Osteoblast (primary cell): ENCODE measurements around the gene CTNNAL1. TPM values are rescaled to one million over a fixed set of nuclear protein-coding genes. Genes with fewer than 3 reads are reported as not detected.
A peak's percentile ranks its signal among the peaks of the same experiment; 100 is the strongest.

ENCODE experiments used
- DNase-seq: peaks from one replicate; pipeline ENCODE4 v3.0.0; 2011; ENCODE audit warnings: low spot score, mixed read lengths; ENCODE audit not compliant: insufficient read length; ENCODE audit errors: missing footprints
- H2AFZ ChIP-seq: 2 replicates; pipeline ENCODE4 v1.6.0; 2011; ENCODE audit warnings: mild to moderate bottlenecking, low read length
- H3K27ac ChIP-seq: 2 replicates; pipeline ENCODE4 v1.5.1; 2011; ENCODE audit warnings: mild to moderate bottlenecking, low read depth, low read length, moderate library complexity
- H3K27me3 ChIP-seq: 2 replicates; pipeline ENCODE4 v1.6.0; 2012; ENCODE audit warnings: mild to moderate bottlenecking, control low read depth, inconsistent platforms, low read length, moderate library complexity; ENCODE audit not compliant: insufficient read depth
- H3K36me3 ChIP-seq: 2 replicates; pipeline ENCODE4 v1.5.1; 2011; ENCODE audit warnings: mild to moderate bottlenecking, low read length, control low read depth, moderate library complexity; ENCODE audit not compliant: insufficient read depth
- H3K4me1 ChIP-seq: 2 replicates; pipeline ENCODE4 v1.5.1; 2011; ENCODE audit warnings: mild to moderate bottlenecking, low read length, control low read depth, moderate library complexity; ENCODE audit not compliant: insufficient read depth
- H3K4me2 ChIP-seq: 2 replicates; pipeline ENCODE4 v1.6.0; 2011; ENCODE audit warnings: mild to moderate bottlenecking, low read length; ENCODE audit not compliant: insufficient read depth
- H3K4me3 ChIP-seq: fragments of 200-600 bp; sonication (generic); 3 replicates; pipeline ENCODE4 v1.5.1; 2012; ENCODE audit warnings: mild to moderate bottlenecking, low read length, inconsistent platforms; ENCODE audit not compliant: insufficient read depth
- H3K79me2 ChIP-seq: 2 replicates; pipeline ENCODE4 v1.6.0; 2012; ENCODE audit warnings: mild to moderate bottlenecking, low read length, control low read depth, inconsistent platforms; ENCODE audit not compliant: insufficient read depth
- H3K9me3 ChIP-seq: 2 replicates; pipeline ENCODE4 v1.5.1; 2011; ENCODE audit warnings: low read depth, low read length, control low read depth
- H4K20me1 ChIP-seq: 2 replicates; pipeline ENCODE4 v1.6.0; 2012; ENCODE audit warnings: mild to moderate bottlenecking, low read length, control low read depth; ENCODE audit not compliant: insufficient read depth
- CTCF ChIP-seq: IDR thresholded peaks from 2 replicates; pipeline ENCODE4 v1.5.1; 2011; ENCODE audit warnings: mild to moderate bottlenecking, low read depth, low read length, moderate library complexity; ENCODE audit errors: extremely low read depth
- total RNA-seq: library from RNA; depleted of rRNA; stranded (reverse); fragments of >200 nt; gene quantifications from 2 replicates; pipeline ENCODE4 v1.2.3, GENCODE V29; 2012

CTNNAL1 gene
- total RNA-seq, 1 donor, result 118 TPM

GRCh38 chr9:108956631-108957026 is 56.7 kb downstream of the CTNNAL1 start:
- H3K9me3 ChIP-seq, result no peaks in the 10 kb centered on the region
- no peak overlapping the region for H3K4me3 ChIP-seq
- TF ChIP-seq CTCF, result no peak
- no peak for DNase-seq
- H3K36me3 ChIP-seq, result peaks cover 36% of the 10 kb centered on the region
- H3K4me1 ChIP-seq, result no peaks in the 10 kb centered on the region
- no peaks in the 10 kb centered on the region for H4K20me1 ChIP-seq
- H3K27ac ChIP-seq, result no peak overlapping the region
- H3K79me2 ChIP-seq, result no peaks in the 10 kb centered on the region
- H3K27me3 ChIP-seq, result no peaks in the 10 kb centered on the region
- H3K4me2 ChIP-seq, result no peak overlapping the region
- H2AFZ ChIP-seq, result no peak overlapping the region

- Histone ChIP-seq H3K27me3 (no peaks in the 10 kb centered on the region), H3K79me2 (no peaks in the 10 kb centered on the region), H3K4me2 (no peak overlapping the region), H3K4me1 (no peaks in the 10 kb centered on the region), H3K36me3 (peaks cover 37% of the 10 kb centered on the region), H3K9me3 (no peaks in the 10 kb centered on the region), H3K27ac (no peak overlapping the region), H3K4me3 (no peak overlapping the region), H4K20me1 (no peaks in the 10 kb centered on the region), H2AFZ (no peak overlapping the region)
- TF ChIP-seq CTCF, result no peak
- no peak for DNase-seq
These were observed 57.2 kb downstream of the CTNNAL1 start for GRCh38 chr9:108956022-108956630.

GRCh38 chr9:108953983-108954574 is 59.2 kb downstream of the CTNNAL1 start:
- Histone ChIP-seq H3K4me1 (no peaks in the 10 kb centered on the region), H3K4me2 (no peak overlapping the region), H3K36me3 (peaks cover 32% of the 10 kb centered on the region), H3K79me2 (no peaks in the 10 kb centered on the region), H3K27ac (no peak overlapping the region), H3K4me3 (no peak overlapping the region), H3K27me3 (no peaks in the 10 kb centered on the region), H3K9me3 (no peaks in the 10 kb centered on the region), H4K20me1 (no peaks in the 10 kb centered on the region), H2AFZ (no peak overlapping the region)
- DNase-seq, result no peak
- TF ChIP-seq CTCF, result peak; percentile 69

GRCh38 chr9:108951578-108951977 is 61.7 kb downstream of the CTNNAL1 start:
- no peak overlapping the region for H2AFZ ChIP-seq
- no peaks in the 10 kb centered on the region for H3K9me3 ChIP-seq
- H3K4me1 ChIP-seq, result no peaks in the 10 kb centered on the region
- no peak overlapping the region for H3K4me3 ChIP-seq
- H3K36me3 ChIP-seq, result peaks cover 36% of the 10 kb centered on the region
- H4K20me1 ChIP-seq, result no peaks in the 10 kb centered on the region
- H3K27ac ChIP-seq, result no peak overlapping the region
- no peaks in the 10 kb centered on the region for H3K27me3 ChIP-seq
- DNase-seq, result no peak
- H3K79me2 ChIP-seq, result no peaks in the 10 kb centered on the region
- H3K4me2 ChIP-seq, result no peak overlapping the region
- no peak for TF ChIP-seq CTCF
